ENCODE data around the gene HOXA5.

HOXA5 gene

DNA sequence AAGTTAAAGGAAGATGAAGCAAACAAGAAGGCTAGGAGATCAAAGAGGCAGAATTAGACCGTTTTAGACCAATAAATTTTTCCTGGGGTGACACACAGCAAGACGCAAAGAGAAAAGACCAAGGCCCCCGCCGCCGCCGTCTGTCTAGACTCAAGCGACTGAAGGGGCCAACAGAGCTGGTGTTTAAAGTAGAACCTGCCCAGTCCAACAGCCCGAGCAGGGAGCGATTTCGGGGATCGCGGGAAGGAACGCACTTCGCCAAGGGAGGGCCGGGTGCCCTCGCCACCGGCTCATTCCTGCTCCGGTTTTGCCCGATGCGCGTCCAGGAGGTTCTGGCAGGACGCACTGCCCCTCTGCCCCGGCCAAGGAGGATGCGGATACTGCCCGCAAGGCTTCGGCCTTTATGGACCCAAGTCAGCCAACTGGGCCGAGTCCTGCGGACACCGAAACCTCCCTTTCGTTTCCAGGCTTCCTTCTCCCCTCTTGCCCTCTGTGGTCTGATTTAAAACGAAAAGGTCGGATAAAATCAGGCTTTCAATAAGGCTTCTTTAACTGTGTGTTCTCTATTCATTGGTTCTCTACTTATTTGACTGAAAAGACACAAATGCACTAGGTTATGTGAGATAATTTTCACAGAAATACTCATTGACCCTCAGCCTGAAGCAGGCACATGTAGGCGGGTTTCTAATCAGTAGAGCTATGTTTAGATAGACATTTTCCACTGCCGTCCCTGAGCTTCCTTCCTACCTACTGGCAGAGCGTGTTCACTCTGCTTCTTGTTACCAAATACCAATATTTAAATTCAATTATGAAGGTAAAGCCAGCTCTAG is 15.2 kb upstream of the HOXA5 start:
- no peak for DNase-seq

DNA sequence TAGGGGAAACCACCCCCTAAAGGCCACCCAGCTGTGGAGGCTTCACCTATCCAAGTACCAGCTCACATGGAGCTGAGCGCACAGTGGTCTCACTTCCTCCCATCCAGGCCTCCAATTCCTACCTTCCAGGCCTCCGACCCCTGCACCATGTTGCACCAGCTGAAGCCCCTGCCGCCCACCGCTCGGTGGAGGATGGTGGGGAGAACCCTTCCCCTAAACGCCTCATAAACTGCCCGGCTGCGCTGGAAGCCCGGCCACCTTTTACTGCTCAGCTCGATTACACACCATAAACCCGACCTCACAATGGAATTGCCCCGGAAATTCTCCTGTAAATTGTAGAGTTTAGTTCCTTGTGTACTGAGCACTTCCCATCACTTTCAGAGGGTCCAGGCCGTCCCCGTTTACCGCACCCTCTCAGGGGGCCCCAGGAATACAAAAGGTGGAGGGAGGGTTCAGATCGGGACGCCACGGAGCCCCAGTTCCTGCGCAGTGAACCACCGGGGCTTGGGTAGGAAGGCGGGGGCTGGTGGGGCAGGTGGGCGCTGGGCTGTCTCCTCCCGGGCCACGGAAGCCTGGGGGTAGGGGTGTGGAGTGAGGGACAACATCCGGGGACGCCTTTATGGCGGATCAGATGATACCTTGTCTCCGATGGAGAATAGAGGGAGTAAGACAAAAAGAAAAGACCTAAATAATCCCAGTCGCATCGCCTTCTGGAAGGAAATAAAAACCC is 14.4 kb upstream of the HOXA5 start:
- DNase-seq: no peak

DNA sequence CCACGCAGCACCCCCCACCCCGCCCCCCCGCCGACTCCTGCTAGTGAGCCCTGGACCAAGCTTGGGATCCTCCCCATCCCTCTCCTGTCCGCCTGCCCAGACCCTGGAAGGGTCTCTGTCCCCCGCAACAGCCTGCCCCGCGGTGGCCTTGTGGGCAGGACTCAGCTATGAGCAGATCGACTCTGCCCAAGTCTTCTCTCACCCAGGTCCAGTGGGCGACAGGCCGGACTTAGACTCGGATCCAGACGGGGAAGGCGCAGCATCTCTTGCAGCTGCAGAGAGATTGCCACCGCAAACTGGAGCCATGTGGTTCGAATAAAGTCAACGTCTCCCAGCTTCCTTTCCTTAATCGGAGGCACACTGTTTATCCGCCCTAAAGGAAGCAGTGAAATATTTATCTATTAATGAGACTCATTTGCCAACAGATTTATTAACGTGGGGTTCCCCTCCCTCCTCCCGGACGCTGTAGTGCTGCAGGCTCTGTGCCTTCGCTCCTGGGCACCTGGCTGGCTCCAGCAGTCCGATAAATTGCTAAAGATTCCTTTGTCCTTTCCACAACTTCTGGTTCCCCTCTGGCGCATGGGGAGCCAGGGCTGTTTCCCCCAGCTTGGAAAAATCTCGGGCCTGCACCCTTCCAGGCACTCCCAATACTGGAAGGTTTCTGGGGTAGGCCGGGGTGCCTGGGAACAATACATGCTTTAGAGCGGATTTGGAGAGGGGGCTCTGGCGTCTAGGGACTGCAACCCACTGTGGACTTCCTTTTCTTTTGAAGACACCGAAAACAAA is 13.6 kb upstream of the HOXA5 start:
- DNase-seq: no peak

DNA sequence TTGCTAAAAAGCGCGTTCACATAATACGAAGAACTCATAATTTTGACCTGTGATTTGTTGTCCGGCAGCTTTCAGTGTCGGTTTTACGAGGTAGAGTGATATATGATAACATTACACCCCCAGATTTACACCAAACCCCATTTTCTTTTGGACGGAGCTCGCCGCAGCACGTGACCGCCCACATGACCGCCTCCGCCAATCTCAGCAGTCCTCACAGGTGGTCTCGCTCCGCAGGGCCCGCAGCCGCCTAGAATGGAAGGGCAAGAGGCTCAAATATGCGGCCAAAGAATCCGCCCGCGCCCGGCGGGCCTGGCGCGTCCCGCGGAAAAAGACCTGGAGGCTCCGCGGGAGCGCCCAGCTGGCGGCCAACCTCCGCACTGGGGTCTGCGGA is 13.0 kb upstream of the HOXA5 start, which contains the start of gene HOXA7:
TSS of gene HOXA7 (minus strand) at position 168 of the 391 bp plus-strand sequence. CDS start at position 38, 130 bp downstream.
- DNase-seq: peak; percentile 27

DNA sequence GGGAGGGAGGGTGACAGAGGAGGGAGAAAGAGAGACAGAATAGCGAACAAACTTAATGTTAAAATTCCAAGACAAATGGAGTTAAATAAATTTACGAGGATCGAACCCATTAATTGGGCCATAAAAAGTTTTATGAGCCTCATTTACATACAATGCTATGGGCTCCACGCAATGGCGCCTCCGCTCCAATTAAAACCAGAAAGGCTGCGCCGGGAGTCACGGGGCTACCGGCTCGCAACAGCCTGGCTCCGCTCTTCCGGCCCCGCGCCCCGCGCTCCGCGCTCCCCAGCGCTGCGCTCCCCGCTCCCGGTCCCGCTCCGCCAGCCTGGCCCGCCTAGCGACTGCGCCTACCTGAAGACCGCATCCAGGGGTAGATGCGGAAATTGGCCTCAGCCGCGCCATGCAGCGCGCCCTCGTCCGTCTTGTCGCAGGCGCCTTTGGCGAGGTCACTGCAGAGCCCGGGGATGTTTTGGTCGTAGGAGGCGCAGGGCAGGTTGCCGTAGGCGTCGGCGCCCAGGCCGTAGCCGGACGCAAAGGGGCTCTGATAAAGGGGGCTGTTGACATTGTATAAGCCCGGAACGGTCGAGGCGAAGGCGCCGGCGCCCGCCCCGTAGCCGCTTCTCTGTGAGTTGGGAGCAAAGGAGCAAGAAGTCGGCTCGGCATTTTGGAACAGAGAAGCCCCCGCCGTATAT is 12.5 kb upstream of the HOXA5 start:
- no peak for DNase-seq

DNA sequence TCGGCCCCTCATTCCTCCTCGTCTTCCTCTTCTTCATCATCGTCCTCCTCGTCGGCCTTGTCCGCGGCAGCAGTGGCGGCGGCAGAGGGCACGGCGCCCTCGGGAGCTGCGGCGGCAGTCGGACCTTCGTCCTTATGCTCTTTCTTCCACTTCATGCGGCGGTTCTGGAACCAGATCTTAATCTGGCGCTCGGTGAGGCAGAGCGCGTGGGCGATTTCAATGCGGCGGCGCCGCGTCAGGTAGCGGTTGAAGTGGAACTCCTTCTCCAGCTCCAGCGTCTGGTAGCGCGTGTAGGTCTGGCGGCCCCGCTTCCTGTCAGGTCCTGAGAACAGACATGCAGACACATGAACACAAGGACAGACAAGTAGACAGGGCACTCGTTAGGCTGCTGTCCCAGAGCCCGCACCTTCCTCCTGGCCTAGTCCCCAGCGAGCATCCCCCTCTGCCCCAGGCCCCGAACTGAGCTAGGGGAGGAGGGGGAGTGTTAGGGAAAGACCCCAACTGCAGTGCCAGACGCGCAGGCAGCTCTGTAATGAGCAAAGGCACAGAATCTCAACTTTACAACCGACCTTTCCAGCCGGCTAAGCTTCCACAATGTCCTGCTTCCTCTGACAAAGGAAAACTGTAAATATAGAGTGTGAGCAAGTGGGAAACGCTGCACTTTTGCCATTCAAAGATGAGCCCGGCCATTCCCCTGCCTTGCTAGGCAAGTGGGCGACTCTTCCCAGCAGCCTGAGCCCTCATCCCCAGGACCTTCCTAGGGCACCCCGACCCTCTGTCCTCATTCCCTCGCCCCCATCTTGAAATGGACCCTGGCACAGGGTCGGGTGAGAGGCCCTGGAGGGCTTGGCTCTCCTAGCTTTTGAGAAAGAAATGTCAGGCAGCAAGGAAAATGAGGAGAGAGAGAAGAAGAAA is 11.7 kb upstream of the HOXA5 start:
- no peak for DNase-seq

DNA sequence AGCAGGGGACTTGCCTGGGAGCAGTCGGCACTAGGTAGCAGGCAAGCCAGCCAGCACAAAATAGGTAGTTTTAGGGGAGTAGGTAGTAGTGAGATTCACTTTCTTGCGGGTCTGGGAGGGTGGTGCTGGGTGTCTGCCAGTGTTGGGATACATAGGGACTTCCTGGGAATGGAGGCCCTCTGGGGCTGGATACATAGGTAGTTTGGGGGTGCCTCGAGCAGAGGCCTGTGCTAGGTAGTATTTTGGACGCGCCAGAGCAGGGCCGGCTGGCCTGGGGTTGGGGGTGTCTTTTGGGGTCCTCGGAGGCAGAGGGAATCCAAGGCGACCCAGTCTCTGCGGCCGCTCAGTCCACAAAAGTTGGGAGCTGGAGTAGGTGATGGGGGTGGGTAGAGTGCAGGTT is 10.9 kb upstream of the HOXA5 start:
- no peak for DNase-seq

DNA sequence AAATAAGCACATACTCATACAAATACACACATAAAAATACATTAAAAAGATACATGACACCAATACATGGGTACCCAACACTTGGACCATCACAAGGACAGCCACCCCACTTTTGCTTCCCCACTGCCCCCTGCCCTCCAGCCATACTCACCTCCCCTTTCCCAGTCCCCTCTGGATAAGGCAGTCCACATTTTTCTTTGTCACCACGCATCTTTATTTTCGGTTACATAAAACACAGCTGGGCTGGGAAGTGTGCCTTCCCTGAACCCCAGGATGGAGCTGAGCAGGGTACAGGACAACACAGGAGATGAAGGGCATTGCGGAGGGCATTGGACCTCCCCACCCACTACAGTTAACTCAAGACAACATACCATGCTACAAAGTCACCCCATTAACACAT is 10.0 kb upstream of the HOXA5 start:
- no peak for DNase-seq

DNA sequence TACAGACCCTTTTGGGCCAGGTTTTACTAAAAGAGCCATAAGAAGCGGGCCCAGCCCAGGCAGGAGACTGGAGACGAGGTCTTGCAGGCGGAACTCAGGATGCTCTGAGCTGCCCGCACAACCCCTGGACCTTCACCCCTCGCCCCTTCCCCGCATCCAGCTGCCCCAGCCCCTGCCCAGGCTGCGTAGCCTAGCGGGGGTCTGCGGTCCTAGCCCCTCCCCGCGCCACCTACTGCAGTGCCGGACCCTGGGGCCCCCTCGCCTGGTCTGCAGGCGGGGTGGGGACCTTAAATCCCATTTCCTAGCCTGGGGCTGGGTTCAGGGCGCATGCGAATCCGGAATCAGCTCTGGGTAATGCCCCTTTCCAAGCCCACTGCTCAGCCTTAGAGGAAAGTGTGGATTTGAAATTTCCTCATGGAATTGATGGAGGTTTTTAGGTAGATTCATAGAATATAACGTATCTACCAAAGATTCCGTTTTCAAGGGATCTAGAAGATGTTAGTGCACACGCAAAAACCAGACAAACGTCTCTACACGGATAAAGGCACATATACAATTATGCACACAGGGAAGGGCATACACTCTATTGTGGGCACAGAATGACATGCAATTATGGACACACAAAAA is 9.4 kb upstream of the HOXA5 start:
- DNase-seq: no peak

DNA sequence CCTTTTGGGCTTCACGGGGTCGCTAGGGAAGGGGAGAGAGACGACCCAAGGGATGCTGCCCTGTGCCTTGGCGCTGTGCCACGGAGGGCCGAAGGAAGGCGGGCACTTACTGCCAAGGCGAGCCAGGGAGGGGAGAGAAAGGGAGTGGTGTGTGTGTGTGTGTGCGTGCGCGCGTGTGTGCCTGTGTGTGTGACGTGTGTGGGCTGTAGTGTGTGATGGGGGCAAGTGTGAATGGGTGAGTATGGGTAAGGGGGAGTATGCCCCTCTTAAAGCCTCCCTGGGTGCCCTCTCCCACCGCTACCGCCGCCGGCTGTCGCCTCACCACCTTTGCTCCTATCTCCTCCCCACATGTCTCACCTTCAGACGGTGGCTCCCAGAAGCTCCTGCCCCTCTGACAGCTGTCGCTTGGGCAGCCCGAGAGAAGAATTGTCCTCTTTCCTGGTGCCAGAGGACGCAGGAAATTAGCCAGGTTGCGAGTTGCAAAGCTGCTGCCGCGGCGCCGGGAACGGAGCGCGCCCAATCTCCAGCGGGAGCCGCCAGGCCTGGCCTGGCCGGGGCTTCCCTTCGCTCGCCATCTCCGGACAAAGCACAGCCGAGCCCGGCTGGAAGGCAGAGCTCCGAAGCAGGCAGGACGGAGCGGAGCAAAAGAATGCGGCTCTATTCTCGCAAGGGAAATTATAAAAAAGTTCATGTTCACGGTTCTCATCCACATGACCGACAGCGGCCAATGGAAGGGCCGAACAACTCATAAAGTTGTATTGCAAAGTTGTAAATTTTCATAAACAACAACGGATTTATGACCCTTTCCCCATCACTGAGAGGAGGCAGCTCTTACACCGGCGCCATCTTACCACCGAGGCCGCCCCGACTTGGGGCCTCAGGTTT is 8.7 kb upstream of the HOXA5 start, which contains the start of gene HOXA3:
TSS of gene HOXA3 (minus strand) at position 653 of the 885 bp plus-strand sequence. CDS start 41,943 bp downstream, outside the sequence.
- DNase-seq: no peak

DNA sequence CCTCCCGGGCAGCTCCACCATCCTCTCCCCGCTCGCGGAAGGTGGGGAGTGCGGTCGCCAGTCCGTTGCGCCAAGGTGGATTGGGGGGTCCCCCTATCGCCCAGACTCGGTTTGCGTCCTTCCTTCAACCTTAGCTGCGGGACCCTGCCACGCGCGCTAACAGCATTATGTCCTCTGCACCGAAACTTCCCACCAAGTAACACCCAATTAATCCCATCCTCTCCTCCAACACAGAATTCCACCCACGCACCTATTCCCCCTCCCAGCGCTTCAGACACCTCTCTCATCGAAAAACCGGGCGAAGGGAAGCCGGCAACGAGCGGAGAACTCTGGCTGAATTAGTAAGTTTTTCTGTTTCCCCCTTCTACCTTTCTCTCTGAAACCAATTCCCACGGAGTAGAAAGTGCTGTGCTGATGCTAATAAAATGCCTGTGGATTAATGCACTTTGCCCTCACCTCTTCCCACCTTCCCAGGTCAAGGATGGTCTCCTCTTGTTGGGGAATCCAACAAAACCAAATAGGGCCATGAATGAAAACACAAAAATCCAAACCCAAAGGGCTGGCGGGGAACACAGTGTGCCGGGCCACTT is 8.0 kb upstream of the HOXA5 start:
- DNase-seq: no peak

DNA sequence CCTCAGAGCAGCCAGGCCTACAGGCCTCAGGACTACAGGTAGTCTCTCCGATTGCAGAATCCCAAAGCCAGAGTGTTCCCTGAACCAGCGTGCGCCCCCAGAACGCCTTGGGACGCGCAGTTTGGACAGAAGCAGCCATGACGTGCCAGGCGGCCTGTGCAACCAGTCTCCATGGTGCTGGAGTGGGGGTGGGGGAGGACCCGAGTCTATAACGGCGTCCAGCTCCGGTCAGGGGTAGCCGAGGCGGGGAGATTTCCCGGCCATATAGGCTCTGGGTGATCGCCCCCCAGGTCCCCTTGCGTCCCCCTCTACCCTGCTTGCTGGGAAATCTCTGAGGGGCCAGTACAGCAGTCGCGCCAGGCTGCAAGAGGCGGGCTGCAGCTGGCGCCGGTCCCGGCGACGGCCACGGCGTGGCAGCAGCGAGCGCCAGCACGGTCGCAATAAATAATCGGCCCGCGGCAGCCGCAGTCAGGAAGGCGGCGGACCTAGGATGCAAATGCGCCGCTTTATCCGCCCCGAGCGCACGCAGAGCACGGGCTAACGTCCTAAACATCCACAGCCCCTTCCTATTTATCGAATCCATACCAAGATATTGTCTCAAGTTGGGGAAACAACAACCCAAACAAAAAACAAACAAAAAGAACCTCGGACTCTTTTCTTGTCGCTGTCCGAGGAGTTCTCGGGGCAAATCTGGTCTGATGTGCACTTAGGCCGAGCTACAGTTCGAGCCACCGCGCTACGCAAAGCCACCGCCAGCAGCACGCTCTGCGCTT is 7.3 kb upstream of the HOXA5 start:
- DNase-seq: peak; percentile 77

DNA sequence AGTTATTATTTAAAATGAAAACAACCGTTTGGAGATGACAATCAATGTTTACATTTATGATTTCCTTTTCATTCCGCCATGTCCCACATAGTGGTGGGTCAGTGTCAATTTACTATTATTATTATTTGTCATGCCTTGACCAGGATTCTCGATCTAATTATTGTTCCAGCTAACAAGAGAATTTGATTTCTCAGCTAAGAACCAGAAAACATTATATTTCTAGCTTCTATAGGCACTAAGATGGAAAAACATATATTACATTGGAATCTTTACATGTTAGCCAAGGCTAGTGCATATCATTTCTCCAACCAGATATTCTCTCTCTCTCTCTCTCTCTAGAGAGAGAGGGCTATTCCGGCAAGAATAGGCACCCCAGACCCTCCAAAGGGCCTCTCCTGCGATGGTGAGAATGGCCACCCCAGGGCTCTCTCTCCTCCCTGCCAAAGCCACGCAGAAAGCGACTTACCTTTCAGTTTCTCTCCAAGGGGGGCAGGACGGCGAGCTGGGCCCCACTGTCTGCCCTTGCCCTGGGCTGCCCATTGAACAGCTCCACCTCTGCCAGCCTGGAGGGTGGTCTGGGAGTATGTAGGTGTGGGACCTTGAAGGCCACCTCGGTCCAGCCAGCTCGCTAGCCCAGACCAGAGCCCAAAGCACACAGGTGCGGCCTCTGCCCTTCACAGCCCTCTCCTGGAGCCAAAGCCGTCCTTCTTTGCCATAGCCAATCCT is 6.5 kb upstream of the HOXA5 start:
- DNase-seq: no peak

DNA sequence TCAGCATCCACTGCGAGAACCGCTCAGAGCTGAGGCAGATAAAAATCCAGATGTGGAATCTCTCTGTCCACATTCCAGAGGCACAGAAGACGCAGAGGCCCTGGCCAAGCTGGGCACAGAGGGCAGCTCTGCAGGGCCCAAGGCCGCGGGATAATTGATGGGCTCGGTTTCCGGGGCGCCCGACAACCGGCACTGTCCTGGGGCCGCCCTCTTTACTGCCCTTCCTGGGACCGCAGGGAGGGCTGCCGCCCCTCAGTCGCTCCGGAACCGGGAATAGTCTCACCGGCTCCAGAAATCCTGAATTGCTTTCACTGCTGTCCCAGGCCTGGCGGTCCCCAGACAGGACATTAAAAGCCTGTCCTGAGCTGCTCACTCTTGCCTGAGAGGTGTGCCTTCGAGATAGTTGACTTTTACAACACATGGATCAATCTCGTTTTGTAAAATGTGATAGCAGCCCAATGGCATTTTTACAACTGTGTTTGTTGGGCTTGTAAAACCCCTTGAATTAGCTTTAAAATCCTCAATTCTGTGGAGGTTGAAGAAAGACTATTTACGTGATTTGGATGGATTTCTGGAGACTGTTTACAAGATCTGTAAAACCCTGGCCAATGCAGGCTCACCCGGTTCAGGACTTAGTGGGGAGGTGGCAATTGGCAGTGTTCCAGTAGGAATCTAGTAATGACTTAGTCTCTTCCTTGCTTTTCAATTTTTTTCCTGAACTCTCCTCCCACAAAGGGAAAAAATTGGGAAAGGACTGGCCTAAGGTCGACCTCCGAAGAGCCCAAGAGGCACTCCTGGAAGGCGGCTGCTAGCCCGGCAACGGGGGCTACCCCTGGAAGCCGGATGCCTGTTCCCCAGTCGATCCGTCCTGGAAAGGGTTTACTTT is 5.5 kb upstream of the HOXA5 start:
- no peak for DNase-seq

DNA sequence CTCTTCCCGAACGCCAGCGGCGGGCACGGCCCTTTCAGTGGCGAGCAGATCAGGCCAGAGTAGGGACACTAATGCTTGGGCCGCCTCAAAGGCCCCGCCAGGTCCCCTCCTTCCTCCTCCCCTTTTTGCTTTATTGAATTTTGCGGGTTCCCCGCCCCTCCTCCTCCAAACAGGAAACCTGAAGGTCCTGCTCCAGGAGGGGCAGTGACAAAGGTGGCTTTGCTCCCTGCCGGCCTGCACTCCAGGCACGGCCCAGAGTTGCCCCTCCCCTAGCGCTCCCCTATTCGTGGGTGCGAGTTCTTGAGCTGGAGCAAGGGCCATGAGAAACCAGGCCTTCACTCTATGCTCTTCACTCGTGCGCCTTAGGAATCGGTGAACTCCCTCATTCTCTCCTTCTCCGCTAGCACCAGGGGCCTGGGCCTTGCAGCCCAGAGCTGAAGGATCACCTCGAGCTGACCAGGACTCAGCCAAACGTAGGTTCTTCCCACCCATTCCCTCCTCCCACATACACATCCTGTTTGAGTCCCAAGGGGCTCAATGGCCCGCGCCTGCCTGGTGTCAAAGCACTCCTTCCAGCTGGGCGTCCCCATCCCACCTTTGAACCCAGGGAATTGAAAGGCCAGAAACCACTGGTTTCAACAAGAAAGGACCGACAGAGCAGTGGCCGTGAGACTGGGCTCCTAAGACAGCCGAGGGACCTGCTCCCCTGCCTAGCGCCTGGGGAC is 4.7 kb upstream of the HOXA5 start:
- DNase-seq: no peak

All from NCI-H2227 treated with DMSO at 0.1 percent for 48 hours (cell line).